Common myeloid progenitor, CD34-positive (primary cell): ENCODE results near the gene VSTM4.

Experiments
- CTCF ChIA-PET: fragments of 350-600 bp; sonication (Branson Sonifier 250); formaldehyde crosslinking; loops from one replicate; lab custom pipeline; 2021; ENCODE audit warnings: antibody characterized with exemption; lab: Charles Lee
- POLR2A ChIA-PET: fragments of 350-600 bp; sonication (Branson Sonifier 250); formaldehyde crosslinking; loops from one replicate; lab custom pipeline; 2021; ENCODE audit warnings: antibody characterized with exemption; lab: Charles Lee
- DNase-seq, 3 donors: peaks; one replicate each; pipeline versions ENCODE4 v3.0.0 to v3.0.0-alpha.2; 2013
- H3K27ac ChIP-seq, 2 experiments: 1 replicate in 1 of 2; 2 replicates in 1 of 2; pipeline ENCODE4 v1.7.0; 2013; ENCODE audit warnings: inconsistent platforms in 2 of 2, low read length in 2 of 2, mild to moderate bottlenecking in 2 of 2, low read depth in 1 of 2, moderate library complexity in 1 of 2; ENCODE audit not compliant: severe bottlenecking in 2 of 2, insufficient read depth in 1 of 2, poor library complexity in 1 of 2
- H3K27me3 ChIP-seq, 5 experiments: replicated peaks in 2 of 5; 1 replicate in 3 of 5; 2 replicates in 2 of 5; pipeline versions ENCODE4 v1.6.1 to v1.7.0; 2013; ENCODE audit warnings: low read length in 4 of 5, mild to moderate bottlenecking in 2 of 5, moderate library complexity in 2 of 5, inconsistent platforms in 1 of 5; ENCODE audit not compliant: insufficient read depth in 5 of 5, control insufficient read depth in 4 of 5
- H3K36me3 ChIP-seq, 4 experiments: 1 replicate in 2 of 4; 2 replicates in 2 of 4; pipeline versions ENCODE4 v1.6.1 to v1.7.0; 2013; ENCODE audit warnings: low read length in 3 of 4, control low read depth in 1 of 4, mild to moderate bottlenecking in 1 of 4; ENCODE audit not compliant: control insufficient read depth in 4 of 4, insufficient read depth in 4 of 4
- H3K4me1 ChIP-seq, 4 experiments: 1 replicate in 3 of 4; 2 replicates in 1 of 4; pipeline versions ENCODE4 v1.6.1 to v1.7.1; 2013; ENCODE audit warnings: low read length in 3 of 4, mild to moderate bottlenecking in 3 of 4, control low read depth in 1 of 4, inconsistent platforms in 1 of 4, moderate library complexity in 1 of 4; ENCODE audit not compliant: control insufficient read depth in 4 of 4, insufficient read depth in 4 of 4; ENCODE audit errors: control extremely low read depth in 1 of 4
- H3K4me3 ChIP-seq, 7 experiments: 1 replicate in 4 of 7; 2 replicates in 3 of 7; pipeline versions ENCODE4 v1.5.1 to v1.7.0; 2013; ENCODE audit warnings: mild to moderate bottlenecking in 7 of 7, low read length in 6 of 7, moderate library complexity in 6 of 7, inconsistent platforms in 2 of 7, low read depth in 2 of 7, control low read depth in 1 of 7; ENCODE audit not compliant: insufficient read depth in 4 of 7, control insufficient read depth in 1 of 7; ENCODE audit errors: extremely low read depth in 1 of 7
- H3K9me3 ChIP-seq, 5 experiments: 1 replicate in 4 of 5; 2 replicates in 1 of 5; pipeline versions ENCODE4 v1.6.1 to v1.7.1; 2013; ENCODE audit warnings: low read length in 4 of 5, mild to moderate bottlenecking in 2 of 5, inconsistent platforms in 1 of 5, low read depth in 1 of 5, moderate library complexity in 1 of 5; ENCODE audit not compliant: control insufficient read depth in 4 of 5, insufficient read depth in 2 of 5; ENCODE audit errors: control extremely low read depth in 1 of 5
- WGBS: methylation state at CpG from one replicate; pipeline ENCODE4 v1.1.5; 2013; ENCODE audit not compliant: insufficient coverage; 5-methylcytosine and 5-hydroxymethylcytosine counted together

VSTM4 gene

GRCh38 chr10:49144058-49144720, 28.9 kb upstream of the VSTM4 start:
- 100% methylated on average over 1 of the region's 2 CpGs for WGBS
- H3K4me3 ChIP-seq, result no peak overlapping the region
- H3K36me3 ChIP-seq, result no peaks in the 10 kb centered on the region
- peaks cover 2 to 7% (median 2%) of the 10 kb centered on the region in 5 experiments for H3K9me3 ChIP-seq
- peaks cover 0 to 3% (median 0%) of the 10 kb centered on the region in 4 experiments for H3K4me1 ChIP-seq
- H3K27me3 ChIP-seq, result no peaks in the 10 kb centered on the region
- H3K27ac ChIP-seq, result no peak overlapping the region
- ChIA-PET CTCF (interaction anchor here (1.0 kb wide), 1 partner anchor 12 kb away, joined by 3 read pairs; no protein-coding TSS in a partner anchor), POLR2A (no interaction called here)
- no peak for DNase-seq

GRCh38 chr10:49143249-49143648, 27.9 kb upstream of the VSTM4 start:
- no peak overlapping the region for H3K27ac ChIP-seq
- no peak overlapping the region for H3K4me3 ChIP-seq
- peaks cover 0 to 8% (median 0%) of the 10 kb centered on the region in 4 experiments for H3K4me1 ChIP-seq
- peaks cover 2 to 7% (median 2%) of the 10 kb centered on the region in 5 experiments for H3K9me3 ChIP-seq
- no peaks in the 10 kb centered on the region for H3K36me3 ChIP-seq
- POLR2A ChIA-PET, result no interaction called here
- no peaks in the 10 kb centered on the region for H3K27me3 ChIP-seq
- CTCF ChIA-PET, result interaction anchor here (1.0 kb wide), 1 partner anchor 13 kb away, joined by 3 read pairs; no protein-coding TSS in a partner anchor
- no peak for DNase-seq

GRCh38 chr10:49141541-49142332, 26.4 kb upstream of the VSTM4 start:
- no peak overlapping the region for H3K4me3 ChIP-seq
- no peaks in the 10 kb centered on the region for H3K36me3 ChIP-seq
- no peaks in the 10 kb centered on the region for H3K27me3 ChIP-seq
- DNase-seq, result no peak
- 94% methylated on average over 5 of the region's 5 CpGs for WGBS
- peaks cover 0 to 2% (median 0%) of the 10 kb centered on the region in 5 experiments for H3K9me3 ChIP-seq
- no peak overlapping the region for H3K27ac ChIP-seq
- ChIA-PET CTCF (no interaction called here), POLR2A (no interaction called here)
- peaks cover 0 to 8% (median 0%) of the 10 kb centered on the region in 4 experiments for H3K4me1 ChIP-seq

- Histone ChIP-seq H3K27ac (no peak overlapping the region), H3K4me1 (peaks cover 0 to 13% (median 2%) of the 10 kb centered on the region in 4 experiments), H3K9me3 (peaks cover 0 to 6% (median 0%) of the 10 kb centered on the region in 5 experiments), H3K36me3 (no peaks in the 10 kb centered on the region), H3K4me3 (no peak overlapping the region), H3K27me3 (no peaks in the 10 kb centered on the region)
- no peak for DNase-seq
- ChIA-PET POLR2A (no interaction called here), CTCF (interaction anchor here (1.0 to 2.3 kb wide), 3 partner anchors 8 to 15 kb away, joined by 4 to 8 read pairs (median 4); no protein-coding TSS in a partner anchor)
- 94% methylated on average over 2 of the region's 5 CpGs for WGBS
These were observed 25.2 kb upstream of the VSTM4 start for GRCh38 chr10:49140304-49141177.

- CTCF ChIA-PET, result interaction anchor here (1.0 to 2.3 kb wide), 3 partner anchors 8 to 15 kb away, joined by 4 to 8 read pairs (median 4); no protein-coding TSS in a partner anchor
- H3K9me3 ChIP-seq, result peaks cover 0 to 6% (median 0%) of the 10 kb centered on the region in 5 experiments
- H3K27me3 ChIP-seq, result no peaks in the 10 kb centered on the region
- H3K27ac ChIP-seq, result no peak overlapping the region
- no peaks in the 10 kb centered on the region for H3K36me3 ChIP-seq
- no peak for DNase-seq
- 96% methylated on average over 4 of the region's 4 CpGs for WGBS
- POLR2A ChIA-PET, result no interaction called here
- peaks cover 0 to 20% (median 3%) of the 10 kb centered on the region in 4 experiments for H3K4me1 ChIP-seq
- no peak overlapping the region for H3K4me3 ChIP-seq
These were observed 24.5 kb upstream of the VSTM4 start for GRCh38 chr10:49139846-49140195.

GRCh38 chr10:49139028-49139845, 23.9 kb upstream of the VSTM4 start:
- ChIA-PET POLR2A (no interaction called here), CTCF (interaction anchor here (1.0 to 2.3 kb wide), 3 partner anchors 9 to 16 kb away, joined by 4 to 8 read pairs (median 4); no protein-coding TSS in a partner anchor)
- Histone ChIP-seq H3K27ac (no peak overlapping the region), H3K27me3 (no peaks in the 10 kb centered on the region), H3K4me1 (peaks cover 0 to 25% (median 3%) of the 10 kb centered on the region in 4 experiments), H3K4me3 (no peak overlapping the region), H3K36me3 (no peaks in the 10 kb centered on the region), H3K9me3 (peaks cover 0 to 6% (median 0%) of the 10 kb centered on the region in 5 experiments)
- WGBS, result 91% methylated on average over 6 of the region's 8 CpGs
- DNase-seq, result no peak
